ENCODE data around the gene MACC1. TPM values are rescaled to one million over a fixed set of nuclear protein-coding genes. Genes with fewer than 3 reads are reported as not detected.

Gene MACC1
- polyA plus RNA-seq, 2 donors: 4.9 to 5.6 TPM

DNA sequence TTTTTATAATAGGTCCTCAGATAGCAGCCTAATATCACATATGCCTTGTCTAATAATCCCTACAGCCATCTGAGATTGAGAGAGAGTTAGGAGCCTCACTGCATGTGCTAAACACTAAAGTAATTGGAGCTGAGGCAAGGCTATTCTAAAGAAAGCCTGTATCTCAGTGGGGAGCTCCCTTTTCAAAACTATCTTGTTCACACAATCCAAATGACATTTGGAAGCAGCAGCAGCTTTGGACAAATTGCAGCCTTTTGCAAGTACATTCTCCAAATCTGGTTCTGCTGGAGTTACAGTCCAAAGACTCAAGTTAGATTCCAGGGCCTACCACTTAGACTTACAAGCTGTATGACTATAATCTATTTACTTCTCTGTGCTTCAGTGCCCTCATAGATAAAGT is 104.5 kb downstream of the MACC1 start:
- H3K36me3 ChIP-seq (ENCODE audit: control insufficient read depth in 2 of 2, insufficient read depth in 2 of 2, low read length in 1 of 2): no peaks in the 10 kb centered on the region
- no peaks in the 10 kb centered on the region for H3K4me1 ChIP-seq (ENCODE audit: control insufficient read depth in 2 of 2, insufficient read depth in 2 of 2, low read length in 1 of 2)
- H3K27me3 ChIP-seq (ENCODE audit: control insufficient read depth in 1 of 2, insufficient read depth in 2 of 2, low read length in 2 of 2): no peaks in the 10 kb centered on the region
- H3K4me3 ChIP-seq (ENCODE audit: low read depth in 1 of 2, low read length in 2 of 2): no peak overlapping the region
- H3K27ac ChIP-seq (ENCODE audit: low read depth in 2 of 2, low read length in 1 of 2): no peak overlapping the region
- no peaks in the 10 kb centered on the region for H3K9me3 ChIP-seq (ENCODE audit: control insufficient read depth in 2 of 2, insufficient read depth in 1 of 2, low read depth in 1 of 2, low read length in 1 of 2)

DNA sequence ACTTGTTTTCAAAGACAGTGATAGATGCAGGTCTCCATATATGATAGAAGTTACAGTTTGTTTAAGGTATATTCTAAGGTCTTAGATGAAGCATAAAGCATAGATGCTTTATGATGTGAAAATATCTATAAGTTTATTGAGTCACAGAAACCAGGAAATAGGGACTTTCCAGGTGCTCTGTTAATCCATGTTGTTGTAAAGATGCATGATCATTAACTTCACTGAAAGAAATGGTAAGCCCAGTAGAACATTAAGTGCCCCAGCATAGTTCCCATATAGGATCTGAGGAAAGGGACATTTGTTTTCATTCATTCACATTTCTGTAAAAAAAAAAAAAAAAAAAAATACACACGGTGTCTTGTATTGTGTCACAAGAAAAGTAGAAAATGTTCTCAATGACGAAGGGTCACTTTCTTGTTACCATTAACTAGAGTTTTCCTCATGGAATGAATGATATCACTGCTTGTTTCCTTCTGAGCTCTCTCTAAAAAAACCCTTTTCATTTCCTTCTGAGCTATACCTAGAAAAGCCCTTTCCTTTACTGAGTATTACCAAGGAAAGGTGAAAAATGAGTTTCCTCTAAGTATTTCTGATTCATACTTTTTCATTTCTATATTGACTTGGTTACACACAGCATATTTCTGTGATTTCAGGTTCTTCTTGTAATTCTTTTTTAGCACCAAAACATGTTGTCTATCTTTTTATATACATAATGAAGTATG is 105.2 kb downstream of the MACC1 start:
- no peaks in the 10 kb centered on the region for H3K36me3 ChIP-seq (ENCODE audit: control insufficient read depth in 2 of 2, insufficient read depth in 2 of 2, low read length in 1 of 2)
- H3K27me3 ChIP-seq (ENCODE audit: control insufficient read depth in 1 of 2, insufficient read depth in 2 of 2, low read length in 2 of 2): no peaks in the 10 kb centered on the region
- no peak overlapping the region for H3K4me3 ChIP-seq (ENCODE audit: low read depth in 1 of 2, low read length in 2 of 2)
- WGBS, 2 donors: 83 to 85% methylated on average over 2 of the region's 2 CpGs
- H3K9me3 ChIP-seq (ENCODE audit: control insufficient read depth in 2 of 2, insufficient read depth in 1 of 2, low read depth in 1 of 2, low read length in 1 of 2): no peaks in the 10 kb centered on the region
- no peak overlapping the region for H3K27ac ChIP-seq (ENCODE audit: low read depth in 2 of 2, low read length in 1 of 2)
- no peaks in the 10 kb centered on the region for H3K4me1 ChIP-seq (ENCODE audit: control insufficient read depth in 2 of 2, insufficient read depth in 2 of 2, low read length in 1 of 2)

DNA sequence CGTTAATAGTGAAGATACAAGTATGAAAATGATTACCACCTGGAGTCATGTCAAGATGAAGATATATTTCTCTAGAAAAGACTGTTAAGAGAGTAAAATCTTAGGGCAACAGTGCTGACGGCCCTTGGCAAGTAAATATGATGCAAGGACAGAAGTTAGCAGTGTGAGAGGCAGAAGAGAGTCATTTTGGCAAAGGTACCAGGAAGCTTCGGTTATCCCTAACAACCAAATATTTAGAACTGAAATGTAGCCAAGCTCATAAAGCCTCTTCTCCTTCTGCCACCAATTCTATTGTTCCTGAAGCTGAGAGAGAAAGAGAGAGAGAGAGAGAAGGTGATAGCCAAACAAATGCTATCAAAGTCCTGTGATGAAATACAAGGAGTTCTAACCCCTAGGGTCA is 109.6 kb downstream of the MACC1 start:
- H3K4me3 ChIP-seq (ENCODE audit: low read depth in 1 of 2, low read length in 2 of 2): no peak overlapping the region
- no peaks in the 10 kb centered on the region for H3K27me3 ChIP-seq (ENCODE audit: control insufficient read depth in 1 of 2, insufficient read depth in 2 of 2, low read length in 2 of 2)
- 36% methylated on average over 3 of the region's 3 CpGs for WGBS, 2 donors
- no peaks in the 10 kb centered on the region for H3K36me3 ChIP-seq (ENCODE audit: control insufficient read depth in 2 of 2, insufficient read depth in 2 of 2, low read length in 1 of 2)
- no peaks in the 10 kb centered on the region for H3K4me1 ChIP-seq (ENCODE audit: control insufficient read depth in 2 of 2, insufficient read depth in 2 of 2, low read length in 1 of 2)
- no peaks in the 10 kb centered on the region for H3K9me3 ChIP-seq (ENCODE audit: control insufficient read depth in 2 of 2, insufficient read depth in 1 of 2, low read depth in 1 of 2, low read length in 1 of 2)
- no peak overlapping the region for H3K27ac ChIP-seq (ENCODE audit: low read depth in 2 of 2, low read length in 1 of 2)

DNA sequence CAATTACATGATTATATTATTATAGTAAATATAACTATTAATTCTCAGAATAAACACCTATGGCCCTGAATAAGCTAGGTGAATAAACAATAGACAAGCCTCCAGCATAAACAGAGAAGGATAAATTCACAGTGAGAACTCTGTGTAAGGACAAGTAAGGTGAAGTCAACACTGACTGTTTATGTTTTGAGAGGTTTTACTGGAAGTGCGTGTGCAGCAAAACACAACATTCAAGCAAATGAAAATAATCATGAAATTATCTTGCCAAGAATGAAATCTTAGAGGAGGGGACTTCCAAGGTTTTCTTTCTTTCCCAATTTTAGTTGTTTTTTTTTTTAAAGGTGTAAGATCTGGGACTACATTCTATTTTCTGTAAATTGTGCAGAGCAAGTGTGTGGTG is 112.5 kb downstream of the MACC1 start:
- WGBS, 2 donors: 83 to 92% methylated on average over 1 of the region's 1 CpG
- no peaks in the 10 kb centered on the region for H3K9me3 ChIP-seq (ENCODE audit: control insufficient read depth in 2 of 2, insufficient read depth in 1 of 2, low read depth in 1 of 2, low read length in 1 of 2)
- no peak overlapping the region for H3K4me3 ChIP-seq (ENCODE audit: low read depth in 1 of 2, low read length in 2 of 2)
- H3K27me3 ChIP-seq (ENCODE audit: control insufficient read depth in 1 of 2, insufficient read depth in 2 of 2, low read length in 2 of 2): no peaks in the 10 kb centered on the region
- no peaks in the 10 kb centered on the region for H3K36me3 ChIP-seq (ENCODE audit: control insufficient read depth in 2 of 2, insufficient read depth in 2 of 2, low read length in 1 of 2)
- H3K4me1 ChIP-seq (ENCODE audit: control insufficient read depth in 2 of 2, insufficient read depth in 2 of 2, low read length in 1 of 2): no peaks in the 10 kb centered on the region
- no peak overlapping the region for H3K27ac ChIP-seq (ENCODE audit: low read depth in 2 of 2, low read length in 1 of 2)

DNA sequence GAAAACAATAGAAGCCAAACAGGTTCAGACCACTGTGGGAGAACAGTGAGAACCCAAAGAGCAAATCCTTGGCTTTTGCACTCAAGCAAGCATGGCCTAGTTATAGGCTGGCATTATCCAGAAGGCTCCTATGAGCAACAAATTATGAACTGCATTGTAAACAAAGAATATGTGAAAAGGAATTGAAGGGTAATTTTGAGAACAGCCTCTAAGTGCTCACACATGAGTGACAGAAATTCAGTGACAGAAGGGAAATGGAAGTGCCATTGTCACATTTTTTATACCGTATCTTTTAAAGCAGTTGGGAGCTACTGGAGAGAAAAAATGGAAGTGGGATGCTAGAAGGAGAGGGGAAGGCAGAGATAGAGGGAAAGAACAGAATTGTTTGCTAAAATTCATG is 114.2 kb downstream of the MACC1 start:
- Histone ChIP-seq H3K9me3 (ENCODE audit: control insufficient read depth in 2 of 2, insufficient read depth in 1 of 2, low read depth in 1 of 2, low read length in 1 of 2) (no peaks in the 10 kb centered on the region), H3K36me3 (ENCODE audit: control insufficient read depth in 2 of 2, insufficient read depth in 2 of 2, low read length in 1 of 2) (no peaks in the 10 kb centered on the region), H3K4me1 (ENCODE audit: control insufficient read depth in 2 of 2, insufficient read depth in 2 of 2, low read length in 1 of 2) (no peaks in the 10 kb centered on the region), H3K27me3 (ENCODE audit: control insufficient read depth in 1 of 2, insufficient read depth in 2 of 2, low read length in 2 of 2) (no peaks in the 10 kb centered on the region), H3K4me3 (ENCODE audit: low read depth in 1 of 2, low read length in 2 of 2) (no peak overlapping the region), H3K27ac (ENCODE audit: low read depth in 2 of 2, low read length in 1 of 2) (no peak overlapping the region)
- WGBS, 2 donors: 37 to 57% methylated on average over 1 of the region's 1 CpG

DNA sequence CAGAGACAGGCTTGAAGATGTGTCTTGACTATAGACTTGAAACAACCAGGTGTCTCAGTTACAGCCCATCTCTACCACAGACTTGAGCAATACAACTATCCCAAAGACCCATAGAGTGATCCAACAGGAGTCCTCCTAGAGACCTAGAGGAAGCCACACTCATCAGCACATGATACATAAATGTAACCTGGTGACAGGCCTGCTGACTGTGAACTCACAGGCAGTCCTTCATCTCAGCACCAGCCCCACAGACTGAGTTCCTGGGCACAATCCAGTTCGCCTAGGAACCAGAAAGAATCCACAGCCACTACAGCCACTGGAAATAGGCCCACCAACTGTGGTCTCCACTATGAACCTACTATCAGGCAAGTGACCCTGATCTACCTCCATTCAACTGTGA is 121.3 kb downstream of the MACC1 start:
- Histone ChIP-seq H3K4me3 (ENCODE audit: low read depth in 1 of 2, low read length in 2 of 2) (no peak overlapping the region), H3K9me3 (ENCODE audit: control insufficient read depth in 2 of 2, insufficient read depth in 1 of 2, low read depth in 1 of 2, low read length in 1 of 2) (no peaks in the 10 kb centered on the region), H3K36me3 (ENCODE audit: control insufficient read depth in 2 of 2, insufficient read depth in 2 of 2, low read length in 1 of 2) (no peaks in the 10 kb centered on the region), H3K27me3 (ENCODE audit: control insufficient read depth in 1 of 2, insufficient read depth in 2 of 2, low read length in 2 of 2) (no peaks in the 10 kb centered on the region), H3K27ac (ENCODE audit: low read depth in 2 of 2, low read length in 1 of 2) (no peak overlapping the region), H3K4me1 (ENCODE audit: control insufficient read depth in 2 of 2, insufficient read depth in 2 of 2, low read length in 1 of 2) (no peaks in the 10 kb centered on the region)
- WGBS, 2 donors: 90 to 91% methylated on average over 1 of the region's 1 CpG

DNA sequence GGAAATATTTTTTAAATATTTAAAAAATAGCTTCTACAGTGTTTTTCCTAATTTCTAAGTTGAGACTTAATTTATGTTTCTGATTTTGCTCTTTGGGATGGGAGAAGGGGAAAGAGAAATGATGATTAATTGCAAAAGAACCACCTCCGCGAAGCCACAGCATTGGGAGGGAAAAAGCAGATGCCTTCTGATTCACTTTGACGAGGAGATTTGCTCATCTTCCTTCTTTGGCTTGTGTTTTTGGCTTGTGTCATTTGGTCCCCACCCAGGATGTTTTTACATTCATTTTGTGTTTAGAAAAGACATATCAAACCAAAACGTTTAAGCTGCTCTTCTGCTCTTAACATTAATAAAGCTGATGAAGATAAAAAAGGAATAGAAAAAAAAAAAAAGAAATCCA is 121.7 kb downstream of the MACC1 start:
- H3K9me3 ChIP-seq (ENCODE audit: control insufficient read depth in 2 of 2, insufficient read depth in 1 of 2, low read depth in 1 of 2, low read length in 1 of 2): no peaks in the 10 kb centered on the region
- no peak overlapping the region for H3K4me3 ChIP-seq (ENCODE audit: low read depth in 1 of 2, low read length in 2 of 2)
- H3K27me3 ChIP-seq (ENCODE audit: control insufficient read depth in 1 of 2, insufficient read depth in 2 of 2, low read length in 2 of 2): no peaks in the 10 kb centered on the region
- H3K27ac ChIP-seq (ENCODE audit: low read depth in 2 of 2, low read length in 1 of 2): no peak overlapping the region
- H3K36me3 ChIP-seq (ENCODE audit: control insufficient read depth in 2 of 2, insufficient read depth in 2 of 2, low read length in 1 of 2): no peaks in the 10 kb centered on the region
- 77 to 78% methylated on average over 4 of the region's 4 CpGs for WGBS, 2 donors
- no peaks in the 10 kb centered on the region for H3K4me1 ChIP-seq (ENCODE audit: control insufficient read depth in 2 of 2, insufficient read depth in 2 of 2, low read length in 1 of 2)

DNA sequence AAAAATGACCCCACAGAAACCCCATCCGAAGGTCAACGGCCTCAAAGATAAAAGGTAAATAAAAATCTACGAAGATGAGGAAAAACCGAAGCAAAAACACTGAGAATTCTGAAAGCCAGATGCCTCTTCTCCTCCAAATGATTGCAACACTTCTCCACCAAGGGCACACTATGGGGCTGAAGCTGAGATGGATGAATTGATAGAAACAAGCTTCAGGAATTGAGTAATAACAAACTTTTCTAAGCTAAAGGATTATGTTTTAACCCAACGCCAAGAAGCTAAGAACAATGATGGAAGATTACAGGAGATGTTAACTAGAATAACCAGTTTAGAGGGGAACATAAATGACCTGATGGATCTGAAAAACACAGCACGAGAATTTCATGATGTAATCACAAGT is 127.8 kb downstream of the MACC1 start:
- H3K4me1 ChIP-seq (ENCODE audit: control insufficient read depth in 2 of 2, insufficient read depth in 2 of 2, low read length in 1 of 2): peaks cover 2 to 3% of the 10 kb centered on the region in 2 donors
- H3K27ac ChIP-seq (ENCODE audit: low read depth in 2 of 2, low read length in 1 of 2): peak overlapping the region in 1 of 2 donors; percentile 29
- no peak overlapping the region for H3K4me3 ChIP-seq (ENCODE audit: low read depth in 1 of 2, low read length in 2 of 2)
- H3K36me3 ChIP-seq (ENCODE audit: control insufficient read depth in 2 of 2, insufficient read depth in 2 of 2, low read length in 1 of 2): no peaks in the 10 kb centered on the region
- 50 to 54% methylated on average over 6 of the region's 6 CpGs for WGBS, 2 donors
- no peaks in the 10 kb centered on the region for H3K9me3 ChIP-seq (ENCODE audit: control insufficient read depth in 2 of 2, insufficient read depth in 1 of 2, low read depth in 1 of 2, low read length in 1 of 2)
- H3K27me3 ChIP-seq (ENCODE audit: control insufficient read depth in 1 of 2, insufficient read depth in 2 of 2, low read length in 2 of 2): no peaks in the 10 kb centered on the region

DNA sequence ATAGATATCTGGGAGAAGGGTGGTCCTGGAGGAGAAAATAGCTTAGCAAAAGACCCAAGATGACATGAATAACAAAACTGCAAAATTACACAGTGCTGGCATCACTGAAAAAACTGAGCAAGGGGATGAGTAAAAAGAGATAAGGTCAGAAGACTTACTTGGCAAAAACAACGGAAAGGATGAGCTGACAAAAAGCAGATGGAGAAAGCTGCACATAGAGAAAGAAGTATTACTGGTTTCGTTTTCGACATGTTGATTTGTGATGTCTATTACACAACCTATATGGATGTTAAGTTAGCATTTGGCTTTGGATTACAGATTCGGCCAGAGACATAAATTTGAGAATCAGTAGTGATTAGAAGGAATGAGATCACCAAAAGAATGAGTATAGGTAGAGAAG is 132.1 kb downstream of the MACC1 start:
- no peaks in the 10 kb centered on the region for H3K27me3 ChIP-seq (ENCODE audit: control insufficient read depth in 1 of 2, insufficient read depth in 2 of 2, low read length in 2 of 2)
- no peak overlapping the region for H3K4me3 ChIP-seq (ENCODE audit: low read depth in 1 of 2, low read length in 2 of 2)
- H3K36me3 ChIP-seq (ENCODE audit: control insufficient read depth in 2 of 2, insufficient read depth in 2 of 2, low read length in 1 of 2): no peaks in the 10 kb centered on the region
- H3K27ac ChIP-seq (ENCODE audit: low read depth in 2 of 2, low read length in 1 of 2): no peak overlapping the region
- H3K4me1 ChIP-seq (ENCODE audit: control insufficient read depth in 2 of 2, insufficient read depth in 2 of 2, low read length in 1 of 2): peaks cover 2 to 3% of the 10 kb centered on the region in 2 donors
- H3K9me3 ChIP-seq (ENCODE audit: control insufficient read depth in 2 of 2, insufficient read depth in 1 of 2, low read depth in 1 of 2, low read length in 1 of 2): no peaks in the 10 kb centered on the region
- WGBS, 2 donors: 76 to 78% methylated on average over 4 of the region's 4 CpGs
